HG03460 (cell line): ENCODE results near the gene SMIM29.
"Not testable (repeated sequence)": the region's sequence is repeated elsewhere in the genome, so short reads cannot be mapped to it uniquely, and the experiment has no call there.

Source experiments
- ATAC-seq: cut with Tn5 transposase; IDR thresholded peaks from one replicate; pipeline ENCODE4 v1.9.1; 2021; ENCODE audit not compliant: unreplicated experiment

SMIM29 gene

DNA sequence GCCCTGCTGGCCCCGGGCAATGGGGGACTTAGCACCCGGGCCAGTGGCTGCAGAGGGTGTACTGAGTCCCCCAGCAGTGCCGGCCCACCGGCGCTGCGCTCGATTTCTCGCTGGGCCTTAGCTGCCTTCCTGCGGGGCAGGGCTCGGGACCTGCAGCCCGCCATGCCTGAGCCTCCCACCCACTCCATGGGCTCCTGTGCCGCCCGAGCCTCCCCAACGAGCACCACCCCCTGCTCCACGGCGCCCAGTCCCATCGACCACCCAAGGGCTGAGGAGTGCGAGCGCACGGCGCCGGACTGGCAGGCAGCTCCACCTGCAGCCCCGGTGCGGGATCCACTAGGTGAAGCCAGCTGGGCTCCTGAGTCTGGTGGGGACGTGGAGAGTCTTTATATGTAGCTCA, 20.3 kb upstream of the SMIM29 start:
- ATAC-seq: not testable (repeated sequence)

DNA sequence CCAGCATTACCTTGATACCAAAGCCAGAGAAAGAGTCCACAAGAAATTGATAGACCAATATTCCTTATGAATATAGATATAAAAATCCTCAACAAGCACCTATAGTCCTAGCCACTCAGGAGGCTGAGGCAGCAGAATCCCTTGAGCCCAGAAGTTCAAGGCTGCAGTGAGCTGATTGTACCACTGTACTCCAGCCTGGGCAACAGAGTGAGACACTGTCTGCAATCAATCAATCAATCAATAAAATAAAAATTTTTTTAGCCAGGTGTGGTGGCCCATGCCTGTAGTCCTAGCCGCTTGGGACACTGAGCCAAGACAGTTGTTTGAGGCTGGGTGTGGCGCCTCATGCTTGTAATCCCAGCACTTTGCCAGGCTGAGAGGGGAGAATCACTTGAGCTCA, 18.9 kb upstream of the SMIM29 start:
- ATAC-seq: no peak

DNA sequence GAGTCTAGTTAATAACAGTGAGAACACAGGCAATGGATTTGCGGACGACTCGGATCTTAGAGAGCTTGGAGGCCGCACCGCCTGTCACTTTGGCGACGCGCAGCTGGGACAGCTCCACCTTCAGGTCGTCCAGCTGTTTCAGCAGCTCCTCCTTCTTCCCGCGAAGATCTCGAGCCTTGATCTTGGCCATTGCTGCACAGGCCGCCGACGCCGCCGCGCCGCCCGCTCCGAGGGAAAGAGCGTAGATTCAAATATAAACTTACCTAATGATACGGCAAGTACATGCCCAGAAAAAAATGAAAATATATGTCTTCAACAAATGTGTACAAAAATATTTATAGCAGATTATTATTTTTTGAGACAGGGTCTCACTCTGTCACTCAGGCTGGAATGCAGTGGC, 14.7 kb upstream of the SMIM29 start:
- ATAC-seq: not testable (repeated sequence)

DNA sequence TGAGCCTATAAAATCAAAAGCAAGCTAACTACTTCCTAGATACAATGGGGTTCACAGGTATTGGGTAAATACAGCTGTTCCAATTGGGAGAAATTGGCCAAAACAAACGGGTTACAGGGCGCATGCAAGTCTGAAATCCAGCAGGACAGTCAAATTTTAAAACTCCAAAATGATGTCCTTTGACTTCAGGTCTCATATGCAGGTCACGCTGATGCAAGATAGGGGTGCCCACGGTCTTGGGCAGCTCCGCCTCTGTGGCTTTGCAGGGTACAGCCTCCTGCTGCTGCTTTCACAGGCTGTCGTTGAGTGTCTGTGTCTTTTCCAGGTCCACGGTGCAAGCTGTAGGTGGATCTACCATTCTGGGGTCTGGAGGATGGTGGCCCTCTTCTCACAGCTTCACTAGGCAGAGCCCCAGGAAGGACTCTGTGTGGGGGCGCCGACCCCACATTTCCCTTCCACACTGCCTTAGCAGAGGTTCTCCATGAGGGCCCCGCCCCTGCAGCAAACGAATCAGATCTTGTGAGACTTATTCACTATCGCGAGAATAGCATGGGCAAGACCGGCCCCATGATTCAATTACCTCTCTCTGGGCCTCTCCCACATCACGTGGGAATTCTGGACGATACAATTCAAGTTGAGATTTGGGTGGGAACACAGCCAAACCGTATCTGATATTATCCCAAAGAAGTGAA, 11.9 kb upstream of the SMIM29 start:
- no peak for ATAC-seq

DNA sequence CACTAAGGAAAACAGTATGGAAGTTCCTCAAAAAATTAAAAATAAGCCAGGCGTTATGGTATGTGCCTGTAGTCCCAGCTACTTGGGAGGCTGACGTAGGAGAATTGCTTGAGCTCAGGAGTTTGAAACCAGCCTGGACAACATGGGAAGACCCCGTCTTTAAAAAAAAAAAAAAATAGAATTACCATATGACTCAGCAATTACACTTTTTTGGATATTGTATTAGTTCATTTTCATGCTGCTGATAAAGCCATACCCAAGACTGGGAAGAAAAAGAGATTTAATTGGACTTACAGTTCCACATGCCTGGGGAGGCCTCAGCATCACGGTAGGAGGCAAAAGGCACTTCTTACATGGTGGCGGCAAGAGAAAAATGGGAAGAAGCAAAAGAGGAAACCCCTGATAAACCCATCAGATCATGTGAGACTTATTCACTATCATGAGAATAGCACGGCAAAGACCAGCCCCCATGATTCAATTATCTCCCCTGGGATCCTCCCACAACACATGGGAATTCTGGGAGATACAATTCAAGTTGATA, 10.8 kb upstream of the SMIM29 start:
- no peak for ATAC-seq

DNA sequence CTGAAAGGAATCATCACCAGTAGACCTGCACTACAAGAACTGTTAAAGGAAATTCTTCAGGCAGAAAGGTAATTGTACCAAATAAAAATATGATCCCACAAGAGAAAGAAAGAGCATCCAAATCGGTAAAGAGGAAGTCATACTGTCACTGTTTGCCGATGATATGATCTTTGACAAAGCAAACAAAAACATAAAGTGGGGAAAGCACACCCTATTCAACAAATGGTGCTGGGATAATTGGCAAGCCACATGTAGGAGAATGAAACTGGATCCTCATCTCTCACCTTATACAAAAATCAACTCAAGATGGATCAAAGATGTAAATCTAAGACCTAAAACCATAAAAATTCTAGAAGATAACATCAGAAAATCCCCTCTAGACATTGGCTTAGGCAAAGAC, 3.6 kb upstream of the SMIM29 start:
- not testable (repeated sequence) for ATAC-seq

DNA sequence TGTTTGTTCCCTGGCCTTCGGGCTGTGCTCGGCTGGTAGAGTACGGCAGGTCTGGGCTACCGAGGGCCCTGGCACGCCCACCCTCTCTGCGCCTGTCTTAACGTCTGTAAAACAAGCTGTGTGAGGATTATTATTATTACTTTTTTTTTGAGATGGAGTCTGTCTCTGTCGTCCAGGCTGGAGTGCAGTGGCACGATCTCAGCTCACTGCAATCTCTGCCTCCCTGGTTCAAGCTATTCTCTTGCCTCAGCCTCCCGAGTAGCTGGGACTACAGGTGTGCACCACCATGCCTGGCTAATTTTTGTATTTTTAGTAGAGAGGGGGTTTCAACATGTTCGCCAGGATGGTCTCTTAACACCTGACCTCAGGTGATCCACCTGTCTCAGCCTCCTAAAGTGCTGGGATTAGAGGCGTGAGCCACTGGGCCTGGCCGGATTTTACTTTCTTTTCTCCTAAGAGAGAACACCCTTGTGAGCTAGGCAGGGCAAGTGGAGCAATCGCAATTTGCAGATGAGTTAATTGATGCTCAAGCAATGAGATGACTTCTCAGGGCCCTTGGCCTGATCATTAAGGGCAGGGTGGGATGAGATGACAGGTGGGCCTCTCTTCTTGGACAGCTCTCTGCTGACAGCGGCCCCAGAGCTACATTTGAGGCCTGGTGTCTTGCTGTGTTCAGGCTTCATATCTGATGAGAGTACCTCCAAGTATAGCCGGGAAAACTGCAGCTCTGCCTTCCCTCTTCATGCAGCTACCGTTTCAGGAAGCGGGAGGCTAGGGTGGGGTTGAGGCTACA, 859 bp upstream of the SMIM29 start:
- ATAC-seq: peak; percentile 7

DNA sequence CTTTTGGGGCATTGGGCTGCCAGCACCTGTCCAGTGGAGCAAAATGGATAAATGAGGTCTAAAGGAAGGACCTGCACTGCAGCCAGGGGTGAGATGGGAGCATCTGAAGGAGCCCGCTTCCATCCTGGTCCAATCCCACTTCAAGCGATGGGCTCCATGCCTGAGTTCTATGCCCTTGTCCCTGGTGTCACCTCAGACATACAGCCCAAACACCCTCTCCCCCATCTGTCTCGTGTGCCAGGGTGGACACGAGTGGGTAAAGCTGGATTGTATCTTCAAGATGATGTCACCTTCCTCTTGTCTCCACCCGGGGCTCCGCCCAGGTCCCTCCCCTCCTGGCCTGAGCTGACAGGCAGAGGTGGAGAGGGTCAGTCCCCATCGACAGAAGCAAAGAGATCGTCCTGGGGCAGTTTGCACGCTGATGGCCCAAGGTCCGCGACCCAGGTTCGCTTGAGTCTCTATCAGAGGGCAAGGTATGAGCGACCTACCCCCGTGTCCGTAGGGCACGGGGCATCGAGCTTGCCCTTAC, 544 bp downstream of the SMIM29 start:
- ATAC-seq: peak; percentile 28

DNA sequence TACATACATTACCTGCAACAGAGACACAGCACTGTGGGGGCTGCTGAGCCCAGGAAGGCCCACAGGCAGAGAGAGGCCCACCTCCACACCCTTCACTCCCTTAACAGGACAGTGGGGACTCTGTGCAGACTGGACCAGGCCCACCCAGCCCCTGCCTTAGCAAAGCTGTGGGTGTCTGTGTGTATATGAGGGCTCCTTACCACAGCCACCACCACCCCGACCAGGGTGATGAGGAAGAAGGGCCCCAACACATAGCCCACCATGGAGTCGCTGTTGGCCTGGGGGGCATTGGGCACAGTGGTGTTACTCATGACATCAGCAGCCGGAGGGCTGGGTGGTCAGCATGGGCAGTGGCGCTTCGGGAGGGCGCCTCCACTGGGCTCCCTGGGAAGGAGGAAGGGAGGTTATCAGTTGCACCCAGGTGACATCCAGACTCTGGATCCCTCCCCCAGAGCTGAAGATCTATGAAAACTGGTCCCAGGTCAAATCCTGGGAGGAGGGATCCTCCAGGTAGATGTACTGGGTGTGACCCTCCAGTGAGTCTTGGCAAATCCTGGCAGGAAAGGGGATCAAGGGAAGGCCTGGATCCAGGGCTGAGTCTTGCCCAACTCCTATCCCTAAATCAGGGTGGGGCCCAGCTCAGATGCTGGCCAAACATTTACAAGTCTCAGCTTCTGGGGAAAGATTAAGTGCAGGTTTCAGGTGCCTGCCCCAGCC, 1.2 kb downstream of the SMIM29 start:
- ATAC-seq: no peak

DNA sequence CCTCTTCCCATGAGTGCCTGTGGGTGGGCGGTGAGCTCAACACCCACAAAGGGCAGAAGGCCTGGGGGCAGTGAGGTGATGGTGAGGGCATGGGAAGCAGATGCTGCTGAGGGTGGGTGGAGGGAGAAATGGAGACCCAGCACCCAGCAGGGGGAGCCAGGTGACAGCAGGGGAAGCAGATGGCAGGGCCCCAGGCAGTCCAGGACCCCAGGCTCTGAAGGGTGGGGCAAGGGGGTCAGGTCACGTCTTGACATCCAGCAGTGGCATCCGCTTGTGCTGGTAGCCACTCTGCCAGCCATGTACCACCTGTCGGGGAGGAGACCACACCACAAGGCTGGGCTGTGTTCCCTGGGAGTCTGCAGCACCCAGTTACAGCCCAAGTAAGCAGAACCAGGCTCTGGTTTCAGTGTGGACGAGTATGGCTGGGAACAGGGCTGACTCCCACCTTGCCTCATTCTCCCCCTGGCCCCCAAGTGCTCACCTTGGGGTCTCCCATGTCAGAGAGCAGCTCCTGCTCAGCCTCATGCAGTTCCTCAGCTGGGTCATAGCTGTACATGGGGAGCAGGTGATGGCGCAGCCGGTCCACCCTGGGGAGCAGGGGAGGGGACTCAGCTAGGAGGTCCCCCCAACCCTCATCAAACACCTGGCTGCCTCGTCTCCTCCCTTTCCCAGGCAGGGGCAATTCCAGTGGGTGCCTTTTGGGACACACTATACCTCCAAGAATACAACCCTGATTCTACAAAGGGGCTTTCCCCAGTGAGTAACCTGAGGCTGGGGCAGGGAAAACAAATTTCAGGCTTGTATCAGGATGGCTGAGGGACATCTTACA, 2.0 kb downstream of the SMIM29 start:
- no peak for ATAC-seq

DNA sequence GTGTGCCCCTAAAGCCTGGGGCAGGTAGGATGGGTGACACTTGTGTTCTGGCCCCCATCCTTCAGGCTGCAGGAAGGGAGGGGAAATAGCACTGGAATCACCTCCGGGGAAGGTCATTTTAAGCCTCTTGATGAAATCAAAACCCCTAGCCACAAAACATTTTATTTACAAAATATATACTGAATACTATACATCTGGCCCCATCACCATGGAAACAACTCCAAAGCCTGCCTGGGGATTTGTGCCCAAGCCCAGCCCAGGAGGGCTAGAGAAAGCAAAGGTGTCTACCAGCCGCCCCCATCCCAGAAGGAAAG, 2.6 kb downstream of the SMIM29 start:
- ATAC-seq: no peak

DNA sequence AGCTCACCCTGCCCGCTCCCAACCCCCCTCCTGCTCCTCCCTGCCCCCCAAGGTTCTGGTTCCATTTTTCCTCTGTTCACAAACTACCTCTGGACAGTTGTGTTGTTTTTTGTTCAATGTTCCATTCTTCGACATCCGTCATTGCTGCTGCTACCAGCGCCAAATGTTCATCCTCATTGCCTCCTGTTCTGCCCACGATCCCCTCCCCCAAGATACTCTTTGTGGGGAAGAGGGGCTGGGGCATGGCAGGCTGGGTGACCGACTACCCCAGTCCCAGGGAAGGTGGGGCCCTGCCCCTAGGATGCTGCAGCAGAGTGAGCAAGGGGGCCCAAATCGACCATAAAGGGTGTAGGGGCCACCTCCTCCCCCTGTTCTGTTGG, 3.1 kb downstream of the SMIM29 start:
- not testable (repeated sequence) for ATAC-seq

DNA sequence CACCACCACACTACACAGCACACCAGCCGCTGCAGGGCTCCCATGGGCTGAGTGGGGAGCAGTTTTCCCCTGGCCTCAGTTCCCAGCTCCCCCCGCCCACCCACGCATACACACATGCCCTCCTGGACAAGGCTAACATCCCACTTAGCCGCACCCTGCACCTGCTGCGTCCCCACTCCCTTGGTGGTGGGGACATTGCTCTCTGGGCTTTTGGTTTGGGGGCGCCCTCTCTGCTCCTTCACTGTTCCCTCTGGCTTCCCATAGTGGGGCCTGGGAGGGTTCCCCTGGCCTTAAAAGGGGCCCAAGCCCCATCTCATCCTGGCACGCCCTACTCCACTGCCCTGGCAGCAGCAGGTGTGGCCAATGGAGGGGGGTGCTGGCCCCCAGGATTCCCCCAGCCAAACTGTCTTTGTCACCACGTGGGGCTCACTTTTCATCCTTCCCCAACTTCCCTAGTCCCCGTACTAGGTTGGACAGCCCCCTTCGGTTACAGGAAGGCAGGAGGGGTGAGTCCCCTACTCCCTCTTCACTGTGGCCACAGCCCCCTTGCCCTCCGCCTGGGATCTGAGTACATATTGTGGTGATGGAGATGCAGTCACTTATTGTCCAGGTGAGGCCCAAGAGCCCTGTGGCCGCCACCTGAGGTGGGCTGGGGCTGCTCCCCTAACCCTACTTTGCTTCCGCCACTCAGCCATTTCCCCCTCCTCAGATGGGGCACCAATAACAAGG, 3.6 kb downstream of the SMIM29 start:
- not testable (repeated sequence) for ATAC-seq

DNA sequence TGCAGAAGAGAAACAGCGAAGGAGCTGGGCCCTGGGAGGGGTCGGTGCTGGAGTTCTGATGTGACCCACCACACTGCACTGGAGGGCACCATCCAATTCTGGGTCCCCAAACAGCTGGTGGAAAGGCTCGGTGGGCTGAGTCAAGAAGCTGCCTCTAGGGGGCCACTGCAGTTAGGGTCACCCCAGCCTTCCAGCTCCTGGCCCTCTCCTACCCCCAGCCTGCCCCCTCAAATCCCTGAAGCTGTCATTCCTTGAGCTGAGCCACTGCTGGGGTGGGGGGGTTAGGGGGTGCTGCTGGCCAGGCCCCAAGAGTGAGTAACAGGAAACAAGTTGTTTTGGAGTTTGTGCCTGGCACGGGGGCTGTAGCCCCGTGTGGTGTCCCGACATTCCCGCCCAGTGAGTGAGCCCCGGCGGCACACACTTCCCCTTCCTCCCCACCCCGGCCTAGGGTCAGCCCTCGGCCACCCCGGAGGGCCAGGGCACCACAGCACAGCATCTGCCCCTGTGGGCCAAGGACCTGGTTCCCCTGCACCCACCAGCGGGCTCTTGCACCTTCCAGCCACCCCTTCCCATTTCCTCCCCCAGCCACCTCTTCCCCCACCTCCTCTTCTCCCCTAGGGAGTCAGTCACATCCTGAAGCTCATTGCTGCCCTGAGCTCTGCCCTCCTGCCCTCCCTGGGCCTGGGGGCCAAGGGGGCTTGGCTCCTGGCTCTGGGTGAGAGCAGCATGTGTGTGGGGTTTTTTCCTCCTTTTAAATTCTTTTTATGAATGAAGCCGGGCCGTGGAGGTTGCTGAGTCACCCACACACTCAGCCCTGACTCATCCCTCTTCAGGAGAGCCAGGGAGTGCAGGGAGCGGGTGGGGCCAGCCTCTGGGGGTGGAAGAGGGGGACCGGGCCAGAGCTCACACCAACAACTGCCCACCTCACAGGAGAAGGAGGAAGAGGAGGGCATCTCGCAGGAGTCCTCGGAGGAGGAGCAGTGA, 4.6 kb downstream of the SMIM29 start:
- no peak for ATAC-seq

DNA sequence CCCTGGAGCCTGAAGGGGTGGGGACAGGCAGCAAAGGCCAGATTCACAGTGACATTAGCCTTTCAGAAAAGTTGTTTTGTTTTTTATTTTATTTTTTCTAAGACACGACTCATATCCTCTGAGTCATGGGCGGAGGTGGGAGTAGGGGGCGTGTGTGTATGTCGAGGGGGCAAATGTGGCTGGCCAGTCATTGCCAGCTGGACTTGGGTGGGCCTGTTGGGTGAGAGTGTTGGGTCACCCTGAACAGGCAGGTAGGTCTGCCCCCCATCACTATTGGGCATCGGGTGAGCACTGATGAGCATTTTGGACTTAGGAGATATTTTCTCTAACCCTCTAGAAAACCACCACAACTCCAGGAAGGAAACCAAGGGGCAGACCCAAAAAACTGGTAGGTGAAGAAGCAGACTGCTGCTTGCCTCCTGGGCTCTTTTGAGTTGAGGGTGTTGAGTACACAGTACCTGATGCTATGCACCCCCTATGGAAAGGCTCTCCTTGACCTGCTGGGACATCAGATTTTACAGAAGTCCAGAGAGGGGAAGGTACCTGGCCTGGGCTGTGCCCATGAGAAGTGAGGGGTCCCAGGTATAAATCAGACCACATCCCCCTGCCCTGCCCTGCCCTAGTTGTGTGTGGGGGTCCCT, 5.6 kb downstream of the SMIM29 start:
- no peak for ATAC-seq

DNA sequence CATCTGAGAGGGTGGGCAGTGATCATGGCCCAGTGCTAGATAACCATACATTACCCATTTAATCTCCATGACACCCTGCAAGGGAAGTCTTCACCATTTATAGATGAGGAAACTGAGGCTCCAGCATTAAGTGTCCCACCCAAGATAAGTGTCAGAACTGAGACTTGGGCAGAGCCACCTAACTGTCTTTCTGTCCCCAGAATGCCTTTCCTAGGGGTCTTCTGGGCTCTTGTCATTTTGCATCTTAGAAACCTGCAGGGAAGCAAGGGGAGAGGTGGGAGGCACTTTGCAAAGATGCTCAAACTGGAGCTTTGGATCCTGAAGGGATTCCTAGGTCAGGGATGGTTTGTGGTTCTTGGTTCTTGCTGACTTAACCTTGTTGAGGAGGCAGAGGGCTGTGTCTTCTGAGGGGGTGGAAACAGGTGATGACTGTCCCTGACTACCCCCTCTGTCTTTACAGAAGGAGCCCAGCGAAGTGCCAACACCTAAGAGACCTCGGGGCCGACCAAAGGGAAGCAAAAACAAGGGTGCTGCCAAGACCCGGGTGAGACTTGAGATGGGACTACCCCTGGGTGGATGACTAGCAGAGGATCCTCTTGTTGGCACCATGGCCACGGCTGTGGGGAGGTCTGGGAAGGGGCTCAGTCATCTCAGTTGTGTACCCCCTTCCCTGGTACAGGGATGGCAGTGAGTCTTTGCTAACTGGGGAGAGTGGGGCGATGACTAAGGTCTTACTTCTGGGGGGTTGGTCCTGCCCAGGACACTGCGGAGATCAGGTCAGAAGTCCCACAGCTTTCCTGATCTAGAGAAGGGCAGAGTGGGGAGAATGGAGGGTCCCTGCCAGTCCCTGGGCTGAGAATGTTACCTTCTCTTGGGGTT, 6.3 kb downstream of the SMIM29 start:
- no peak for ATAC-seq
